RCC 7860 (cell line): ENCODE measurements around the gene FRMD4B.
A peak's percentile ranks its signal among the peaks of the same experiment; 100 is the strongest.
"Not testable (repeated sequence)": the region's sequence is repeated elsewhere in the genome, so short reads cannot be mapped to it uniquely, and the experiment has no call there.

ENCODE experiments used
- DNase-seq: peaks from one replicate; pipeline ENCODE4 v3.0.0-alpha.2; 2015; ENCODE audit warnings: low spot score
- FAIRE-seq: peaks from 2 replicates; lab custom pipeline; 2012; peaks lifted over from hg19 to GRCh38; lab: Jason Lieb, UNC

Gene FRMD4B

GRCh38 chr3:69325151-69325550 is 60.7 kb downstream of the FRMD4B start:
- FAIRE-seq: no peak

DNA sequence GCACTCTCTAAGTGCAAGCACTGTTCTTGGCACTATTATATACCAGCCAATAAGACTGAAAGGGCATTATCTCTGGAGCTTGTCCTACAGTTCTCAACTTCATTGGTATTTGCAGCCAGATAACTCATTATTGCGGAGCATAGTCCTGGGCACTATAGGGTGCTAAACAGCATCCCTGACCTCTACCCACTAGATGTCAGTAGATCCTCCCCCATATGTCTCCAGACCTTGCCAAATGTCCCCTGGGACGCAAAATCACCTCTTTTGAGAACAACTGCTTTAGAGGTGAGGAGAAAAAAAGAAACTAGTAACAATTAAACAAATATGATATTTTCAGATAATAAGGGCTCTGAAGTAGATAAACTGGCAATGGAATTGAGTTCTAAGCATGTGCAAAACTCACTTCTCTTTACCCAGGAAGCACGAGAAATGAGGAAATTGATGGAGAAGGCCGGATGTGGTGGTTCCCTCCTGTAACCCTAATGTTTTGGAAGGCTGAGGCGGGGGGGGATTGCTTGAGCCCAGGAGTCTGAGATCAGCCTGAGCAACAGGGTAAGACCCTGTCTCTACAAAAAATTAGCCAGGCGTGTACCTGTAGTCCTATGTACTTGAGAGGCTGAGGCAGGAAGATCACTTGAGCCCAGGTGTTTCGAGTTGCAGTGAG is 61.4 kb downstream of the FRMD4B start:
- DNase-seq (no peak), FAIRE-seq (no peak)

More at GRCh38 chr3:69325151-69325550, 60.7 kb downstream of the FRMD4B start:
- no peak for DNase-seq

GRCh38 chr3:69323941-69324340 is 61.9 kb downstream of the FRMD4B start:
- no peak for FAIRE-seq

DNA sequence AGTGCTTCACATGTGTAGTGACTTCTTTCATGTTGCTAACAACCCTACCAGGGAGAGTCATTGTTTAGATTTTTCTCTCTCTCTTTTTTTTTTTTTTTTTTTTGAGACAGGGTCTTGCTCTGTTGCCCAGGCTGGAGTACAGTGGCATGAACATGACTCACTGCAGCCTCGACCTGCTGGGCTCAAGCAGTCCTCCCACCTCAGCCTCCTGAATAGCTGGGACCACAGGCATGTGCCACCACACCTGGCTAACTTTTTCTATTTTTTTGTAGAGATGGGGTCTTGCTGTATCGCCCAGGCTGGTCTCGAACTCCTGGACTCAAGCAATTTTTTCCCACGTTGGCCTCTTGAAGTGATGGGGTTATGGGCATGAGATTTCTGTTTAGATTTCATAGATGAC is 63.4 kb downstream of the FRMD4B start:
- FAIRE-seq, DNase-seq: not testable (repeated sequence)

More at GRCh38 chr3:69323941-69324340, 61.9 kb downstream of the FRMD4B start:
- no peak for DNase-seq

GRCh38 chr3:69322158-69322509 is 63.8 kb downstream of the FRMD4B start:
- DNase-seq: no peak
- FAIRE-seq: no peak

DNA sequence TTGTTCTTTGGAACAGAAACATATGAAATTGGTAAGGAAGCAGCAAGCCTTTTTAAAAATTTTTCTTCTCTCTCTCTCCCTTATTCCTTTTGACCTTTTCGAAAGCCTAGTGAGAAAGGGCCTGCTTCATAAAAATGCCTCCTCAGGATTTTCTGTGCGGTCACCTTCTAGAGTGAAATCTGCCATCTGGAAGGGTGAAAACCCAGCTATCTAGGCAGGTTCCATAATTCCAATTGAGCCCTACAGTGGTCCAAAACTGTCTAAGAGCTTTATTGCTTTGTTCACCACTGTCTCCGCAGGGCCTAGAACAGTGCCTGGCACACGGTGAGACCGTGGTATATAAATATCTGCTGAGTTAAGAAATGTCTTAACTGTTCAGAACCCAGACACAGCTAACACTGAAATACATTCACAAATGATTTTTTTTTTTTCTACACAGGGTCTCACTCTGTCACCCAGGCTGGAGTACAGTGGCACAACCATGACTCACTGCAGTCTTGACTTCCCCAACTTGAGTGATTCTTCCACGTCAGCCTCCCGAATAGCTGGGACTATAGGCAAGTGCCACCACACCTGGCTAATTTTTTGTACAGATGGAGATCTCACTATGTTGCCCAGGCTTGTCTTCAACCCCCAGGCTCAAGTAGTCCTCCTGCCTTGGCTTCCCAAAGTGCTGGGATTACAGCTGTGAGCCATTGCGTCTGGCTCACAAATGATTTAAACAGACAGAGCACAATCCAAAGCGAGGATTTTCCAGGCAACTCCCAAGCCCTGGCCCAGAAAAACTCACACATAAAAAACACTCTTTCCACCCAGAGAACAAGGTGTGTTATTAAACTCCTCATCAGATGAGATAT is 64.4 kb downstream of the FRMD4B start:
- FAIRE-seq: no peak
- DNase-seq: no peak

- FAIRE-seq: no peak
Observed at GRCh38 chr3:69320871-69321271, 65.0 kb downstream of the FRMD4B start.

GRCh38 chr3:69319652-69320051 is 66.2 kb downstream of the FRMD4B start:
- DNase-seq (no peak), FAIRE-seq (no peak)

More at GRCh38 chr3:69320871-69321271, 65.0 kb downstream of the FRMD4B start:
- DNase-seq: no peak

DNA sequence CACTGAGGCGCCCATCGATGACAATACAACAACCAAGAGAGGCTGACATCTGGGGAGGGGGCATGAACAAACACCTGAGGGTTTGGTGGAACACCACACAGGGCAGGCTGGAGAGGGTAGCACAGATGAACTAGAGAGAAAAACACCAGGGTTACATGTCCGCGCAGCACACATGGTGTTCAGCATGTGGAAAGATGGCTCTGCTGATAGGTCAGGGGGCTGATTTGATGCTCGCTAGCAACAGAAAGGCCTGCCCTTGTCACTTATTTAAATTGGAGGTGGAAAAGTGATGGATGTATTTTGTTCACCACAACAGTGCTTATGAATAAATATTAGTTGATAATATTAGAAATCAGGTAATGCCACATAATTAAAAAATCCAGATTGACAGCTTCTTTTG is 67.5 kb downstream of the FRMD4B start:
- DNase-seq (no peak), FAIRE-seq (no peak)

- DNase-seq (no peak), FAIRE-seq (no peak)
Observed at GRCh38 chr3:69313251-69313650, 72.6 kb downstream of the FRMD4B start.

DNA sequence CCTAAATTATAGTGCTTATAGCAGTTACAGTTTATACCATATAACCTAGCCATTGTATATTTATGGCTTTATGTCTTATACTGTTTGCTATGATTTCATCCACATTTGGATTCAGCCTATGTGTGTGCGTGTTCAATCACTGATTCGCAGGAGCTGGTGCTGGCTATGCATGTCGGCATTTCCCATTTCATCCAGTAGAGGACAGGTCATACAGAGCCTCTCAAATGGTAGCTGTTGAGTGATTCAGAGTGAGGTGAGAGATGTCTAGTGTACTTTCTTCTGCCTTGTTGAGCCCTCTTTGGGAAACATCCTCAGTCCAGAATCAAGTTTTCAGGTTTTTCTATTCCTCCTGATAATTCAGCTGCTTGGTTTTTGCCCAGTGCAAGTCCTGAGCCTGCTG is 76.1 kb downstream of the FRMD4B start:
- peak; percentile 6 for DNase-seq
- no peak for FAIRE-seq

DNA sequence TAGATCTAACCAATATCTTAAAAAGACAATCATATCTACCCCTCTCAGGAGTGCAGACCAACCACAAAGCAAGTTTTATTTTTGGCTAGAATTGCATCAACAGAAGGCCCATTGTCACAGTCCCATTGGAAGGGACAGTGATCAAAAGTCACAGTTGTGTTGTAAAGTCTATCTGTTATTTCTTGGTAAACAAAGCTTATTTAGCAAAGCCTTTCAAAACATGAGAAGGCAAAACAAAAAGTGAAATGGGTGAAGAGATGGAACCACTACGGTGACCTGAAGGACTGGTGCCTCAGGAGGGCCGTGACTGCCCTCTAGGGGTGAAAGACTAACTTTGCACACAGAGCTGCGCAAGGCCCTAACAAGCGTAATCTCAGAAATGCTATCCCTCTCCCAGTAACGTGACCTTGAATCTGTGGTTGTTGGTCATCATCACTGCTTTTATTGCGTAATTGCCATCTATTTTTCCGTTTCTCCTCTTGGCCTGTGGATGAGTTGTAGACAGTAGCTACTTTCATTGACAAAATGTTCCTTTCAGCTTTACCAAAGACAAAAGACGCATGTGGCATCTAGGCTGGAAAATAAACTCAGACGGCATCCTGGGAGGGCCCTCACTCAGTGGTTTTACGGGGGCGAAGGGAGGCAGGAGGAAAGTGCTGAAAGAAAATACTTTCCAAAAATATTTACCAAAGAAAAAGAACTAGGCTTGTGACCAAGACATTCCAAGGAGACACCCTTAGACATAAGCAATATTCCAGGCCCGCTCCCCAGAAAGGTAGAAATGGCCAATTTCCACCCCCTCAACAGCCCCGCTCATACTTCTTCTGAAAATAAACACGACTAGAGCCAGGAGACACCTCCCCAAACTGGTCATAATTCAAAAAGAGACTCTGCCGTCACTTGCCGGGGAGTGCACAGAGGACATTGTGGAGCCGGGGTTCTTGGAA is 79.4 kb downstream of the FRMD4B start:
- FAIRE-seq (no peak), DNase-seq (peak; percentile 51)

DNA sequence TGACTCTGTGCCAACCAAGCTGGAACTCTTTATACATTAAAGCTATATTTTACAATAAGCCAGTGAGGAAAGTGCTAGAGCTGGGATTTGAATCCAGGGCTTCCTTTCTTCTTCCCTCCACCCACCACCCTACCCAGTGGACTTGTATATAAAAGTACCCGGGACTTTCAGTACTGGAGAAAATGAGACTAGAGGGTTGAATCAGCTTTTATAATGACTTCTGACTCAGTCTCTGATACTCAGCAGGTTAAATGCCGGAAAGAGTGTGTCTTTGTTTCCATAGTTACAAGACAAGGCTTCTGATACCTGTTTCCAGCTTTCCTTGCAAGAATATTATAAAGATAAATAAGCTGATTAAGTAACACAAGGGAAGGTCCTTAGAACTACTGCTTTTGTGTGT is 80.9 kb downstream of the FRMD4B start:
- FAIRE-seq: no peak
- DNase-seq: peak; percentile 67

DNA sequence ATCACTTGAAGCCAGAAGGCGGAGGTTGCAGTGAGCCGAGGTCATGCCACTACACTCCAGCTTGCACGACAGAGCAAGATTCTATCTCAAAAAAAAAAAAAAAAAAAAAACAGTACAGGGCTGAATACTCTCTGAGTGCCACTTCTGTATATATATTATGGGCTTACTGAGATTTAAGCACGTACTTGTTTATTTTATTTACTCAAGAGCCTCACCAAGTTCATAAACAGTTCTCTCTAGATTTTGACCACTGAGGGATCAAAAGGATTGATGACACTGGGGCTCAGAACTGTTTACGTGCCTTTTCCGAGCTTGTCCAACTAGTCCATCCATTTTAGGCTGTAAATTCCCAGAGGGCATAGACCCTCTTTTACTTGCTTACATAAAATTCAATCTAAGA is 81.5 kb downstream of the FRMD4B start:
- no peak for FAIRE-seq
- no peak for DNase-seq

- DNase-seq (no peak), FAIRE-seq (no peak)
Observed at GRCh38 chr3:69300296-69300695, 85.6 kb downstream of the FRMD4B start.

DNA sequence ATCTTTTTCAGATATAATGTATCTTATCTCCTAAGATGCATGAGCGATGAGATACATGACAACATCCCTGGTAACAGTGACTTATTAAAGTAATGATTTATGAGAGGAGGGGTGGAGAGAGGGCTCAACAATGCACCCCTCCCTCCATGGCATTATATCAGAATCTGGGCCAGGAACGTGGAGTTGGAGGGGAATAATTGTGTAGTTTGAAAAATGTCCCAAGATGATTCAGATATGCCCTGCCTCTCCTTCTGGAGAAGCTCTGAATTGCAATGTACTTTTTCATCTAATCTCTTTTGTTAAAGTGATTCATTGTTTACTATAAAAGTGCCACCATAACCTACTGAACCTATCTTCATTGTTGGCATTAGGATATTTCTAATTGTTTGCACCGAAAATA is 86.5 kb downstream of the FRMD4B start:
- FAIRE-seq: no peak

GRCh38 chr3:69297501-69297900 is 88.4 kb downstream of the FRMD4B start:
- no peak for DNase-seq
- FAIRE-seq: no peak

More for the DNA sequence above, 86.5 kb downstream of the FRMD4B start:
- DNase-seq: peak; percentile 3

- FAIRE-seq (no peak), DNase-seq (no peak)
Observed at GRCh38 chr3:69296995-69297394, 88.9 kb downstream of the FRMD4B start.

- DNase-seq (peak; percentile 40), FAIRE-seq (no peak)
Observed at GRCh38 chr3:69294014-69294766, 91.7 kb downstream of the FRMD4B start.

- DNase-seq (no peak), FAIRE-seq (no peak)
Observed at GRCh38 chr3:69292959-69293574, 92.8 kb downstream of the FRMD4B start.
